ENCODE results near the gene MAP3K4. TPM values are rescaled to one million over a fixed set of nuclear protein-coding genes. Genes with fewer than 3 reads are reported as not detected.
"Not testable (repeated sequence)": the region's sequence is repeated elsewhere in the genome, so short reads cannot be mapped to it uniquely, and the experiment has no call there.

Gene MAP3K4
- polyA plus RNA-seq, 1 experiment = 12.7 TPM

GRCh38 chr6:161117308-161117707 lies 125.7 kb downstream of the MAP3K4 start:
- Histone ChIP-seq H3K27ac (ENCODE audit: low read depth, low read length) (no peak overlapping the region), H3K9me3 (ENCODE audit: control insufficient read depth, insufficient read depth, low read length) (no peaks in the 10 kb centered on the region), H3K27me3 (ENCODE audit: control insufficient read depth, insufficient read depth, low read length) (no peaks in the 10 kb centered on the region), H3K4me3 (ENCODE audit: low read depth, low read length) (no peak overlapping the region)
- TF ChIP-seq CTCF (IDR thresholded peaks at IDR 0.05; ENCODE audit: low read depth, low read length) = no peak
- POLR2A ChIA-PET = no interaction called here
- no peak for DNase-seq (ENCODE audit: low read depth, low spot score)
- CTCF ChIA-PET = interaction anchor here (1.4 kb wide), 1 partner anchor 253 kb away, joined by 6 read pairs; no protein-coding TSS in a partner anchor

GRCh38 chr6:161117942-161118341 lies 126.4 kb downstream of the MAP3K4 start:
- ChIA-PET CTCF (no interaction called here), POLR2A (no interaction called here)
- no peaks in the 10 kb centered on the region for H3K27me3 ChIP-seq (ENCODE audit: control insufficient read depth, insufficient read depth, low read length)
- no peak overlapping the region for H3K27ac ChIP-seq (ENCODE audit: low read depth, low read length)
- DNase-seq (ENCODE audit: low read depth, low spot score) = no peak
- TF ChIP-seq CTCF (IDR thresholded peaks at IDR 0.05; ENCODE audit: low read depth, low read length) = no peak
- no peak overlapping the region for H3K4me3 ChIP-seq (ENCODE audit: low read depth, low read length)
- H3K9me3 ChIP-seq (ENCODE audit: control insufficient read depth, insufficient read depth, low read length) = no peaks in the 10 kb centered on the region

- H3K27ac ChIP-seq (ENCODE audit: low read depth, low read length); H3K4me3 ChIP-seq (ENCODE audit: low read depth, low read length); POLR2A ChIA-PET; DNase-seq (ENCODE audit: low read depth, low spot score); H3K27me3 ChIP-seq (ENCODE audit: control insufficient read depth, insufficient read depth, low read length): not testable (repeated sequence)
- peaks cover 12% of the 10 kb centered on the region for H3K9me3 ChIP-seq (ENCODE audit: control insufficient read depth, insufficient read depth, low read length)
- CTCF ChIA-PET = interaction anchor here (0.6 to 1.8 kb wide), 2 partner anchors 248 to 277 kb away, joined by 3 to 9 read pairs; no protein-coding TSS in a partner anchor
Measured at GRCh38 chr6:161123319-161123718, 131.8 kb downstream of the MAP3K4 start.

- Histone ChIP-seq H3K27ac (ENCODE audit: low read depth, low read length) (no peak overlapping the region), H3K27me3 (ENCODE audit: control insufficient read depth, insufficient read depth, low read length) (no peaks in the 10 kb centered on the region), H3K9me3 (ENCODE audit: control insufficient read depth, insufficient read depth, low read length) (peaks cover 12% of the 10 kb centered on the region), H3K4me3 (ENCODE audit: low read depth, low read length) (no peak overlapping the region)
- no peak for DNase-seq (ENCODE audit: low read depth, low spot score)
- CTCF ChIA-PET = interaction anchor here (1.0 to 3.7 kb wide), 3 partner anchors 9 to 246 kb away, joined by 3 to 23 read pairs (median 3); no protein-coding TSS in a partner anchor
- TF ChIP-seq CTCF (IDR thresholded peaks at IDR 0.05; ENCODE audit: low read depth, low read length) = no peak
- POLR2A ChIA-PET = no interaction called here
Measured at GRCh38 chr6:161125591-161125990, 134.0 kb downstream of the MAP3K4 start.

GRCh38 chr6:161127071-161127740 lies 135.6 kb downstream of the MAP3K4 start:
- ChIA-PET CTCF (interaction anchor here (1.4 to 3.7 kb wide), 3 partner anchors 134 to 246 kb away, joined by 3 to 23 read pairs (median 4); no protein-coding TSS in a partner anchor), POLR2A (interaction anchor here (0.5 kb wide), 1 partner anchor 217 kb away, joined by 3 read pairs; no protein-coding TSS in a partner anchor)

More at GRCh38 chr6:161127071-161127740, 135.6 kb downstream of the MAP3K4 start:
- DNase-seq (ENCODE audit: low read depth, low spot score) = no peak
- Histone ChIP-seq H3K4me3 (ENCODE audit: low read depth, low read length) (no peak overlapping the region), H3K27me3 (ENCODE audit: control insufficient read depth, insufficient read depth, low read length) (no peaks in the 10 kb centered on the region), H3K9me3 (ENCODE audit: control insufficient read depth, insufficient read depth, low read length) (peaks cover 12% of the 10 kb centered on the region), H3K27ac (ENCODE audit: low read depth, low read length) (no peak overlapping the region)
- TF ChIP-seq CTCF (IDR thresholded peaks at IDR 0.05; ENCODE audit: low read depth, low read length) = no peak
